Measurements from ENCODE around the gene CLNS1A. TPM values are rescaled to one million over a fixed set of nuclear protein-coding genes. Genes with fewer than 3 reads are reported as not detected.
"Not testable (repeated sequence)": the region's sequence is repeated elsewhere in the genome, so short reads cannot be mapped to it uniquely, and the experiment has no call there.

CLNS1A gene
- polyA plus RNA-seq, 3 donors: 179 to 230 (median 229) TPM

GRCh38 chr11:77644887-77645286 is 7.3 kb upstream of the CLNS1A start:
- DNase-seq (ENCODE audit: extremely low read depth in 1 of 11, low read depth in 9 of 11, low spot score in 4 of 11): no peak

DNA sequence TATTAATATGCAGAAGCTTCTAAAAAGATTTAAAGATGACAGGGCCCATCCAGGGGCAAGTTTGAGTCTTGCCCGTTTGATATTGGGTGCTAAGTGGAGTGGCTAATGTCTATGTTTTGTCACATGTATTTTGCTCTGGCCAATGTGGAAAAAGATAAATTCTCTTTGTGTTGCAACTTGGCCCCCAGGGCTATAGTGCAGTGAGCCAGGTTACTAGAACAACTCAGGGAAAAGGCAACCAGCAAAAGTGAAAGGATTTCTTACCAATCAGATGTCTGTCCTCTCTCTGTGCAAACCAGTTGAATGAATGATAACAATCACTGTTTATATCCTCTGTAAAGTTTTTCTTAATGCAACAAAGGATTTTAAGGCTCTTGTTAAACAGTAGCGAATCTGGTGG is 4.6 kb upstream of the CLNS1A start:
- no peak for DNase-seq (ENCODE audit: extremely low read depth in 1 of 11, low read depth in 9 of 11, low spot score in 4 of 11)

- no peak for DNase-seq (ENCODE audit: extremely low read depth in 1 of 11, low read depth in 9 of 11, low spot score in 4 of 11)
Measured at GRCh38 chr11:77636731-77637344, 756 bp downstream of the CLNS1A start.

- not testable (repeated sequence) for DNase-seq (ENCODE audit: extremely low read depth in 1 of 11, low read depth in 9 of 11, low spot score in 4 of 11)
Measured at GRCh38 chr11:77633926-77634325, 3.7 kb downstream of the CLNS1A start.

- DNase-seq (ENCODE audit: extremely low read depth in 1 of 11, low read depth in 9 of 11, low spot score in 4 of 11): no peak
Measured at GRCh38 chr11:77630157-77630710, 7.4 kb downstream of the CLNS1A start.

GRCh38 chr11:77619576-77620198 is 17.9 kb downstream of the CLNS1A start:
- peak in 8 of 11 donors; percentile 19 to 43 (median 26) for DNase-seq (ENCODE audit: extremely low read depth in 1 of 11, low read depth in 9 of 11, low spot score in 4 of 11)

GRCh38 chr11:77617892-77618291 is 19.7 kb downstream of the CLNS1A start:
- DNase-seq (ENCODE audit: extremely low read depth in 1 of 11, low read depth in 9 of 11, low spot score in 4 of 11): no peak

DNA sequence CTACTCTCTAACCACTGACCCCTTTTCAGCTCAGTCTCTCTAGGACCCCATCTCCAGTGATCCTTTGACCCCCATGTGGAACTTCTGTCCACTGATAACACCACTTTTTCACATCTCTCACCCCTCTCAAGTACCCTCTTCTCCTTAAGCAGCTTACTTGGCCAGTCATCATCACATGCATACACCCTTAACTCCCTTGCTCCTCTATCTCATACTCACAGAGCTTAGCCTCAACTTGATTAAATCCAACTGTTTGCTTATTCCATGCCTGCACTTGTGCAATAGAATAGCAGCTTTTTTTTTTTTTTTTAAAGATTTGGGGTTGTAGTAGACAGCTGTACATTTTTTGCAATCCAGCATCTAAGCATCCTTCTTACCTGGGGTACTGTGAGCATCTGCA is 25.7 kb downstream of the CLNS1A start:
- no peak for DNase-seq (ENCODE audit: extremely low read depth in 1 of 11, low read depth in 9 of 11, low spot score in 4 of 11)

DNA sequence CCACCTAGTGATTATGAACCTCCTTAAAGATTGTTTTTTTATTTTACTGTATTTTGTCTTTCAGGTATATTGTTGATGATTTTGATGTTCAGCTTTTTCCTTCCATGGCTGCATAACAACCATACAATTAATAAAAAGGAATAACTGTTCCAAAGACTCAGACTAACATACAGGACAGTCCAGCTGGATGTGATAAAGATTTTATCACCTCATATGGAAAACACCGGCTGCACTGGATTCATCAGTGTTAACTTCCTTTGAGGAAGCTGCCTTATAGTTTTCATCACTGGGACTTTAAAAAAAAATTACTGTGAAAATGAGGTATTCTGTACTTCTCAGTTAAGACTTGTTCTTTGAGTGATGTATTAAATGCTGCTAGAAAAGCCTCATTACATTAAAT is 28.4 kb downstream of the CLNS1A start:
- DNase-seq (ENCODE audit: extremely low read depth in 1 of 11, low read depth in 9 of 11, low spot score in 4 of 11): no peak

DNA sequence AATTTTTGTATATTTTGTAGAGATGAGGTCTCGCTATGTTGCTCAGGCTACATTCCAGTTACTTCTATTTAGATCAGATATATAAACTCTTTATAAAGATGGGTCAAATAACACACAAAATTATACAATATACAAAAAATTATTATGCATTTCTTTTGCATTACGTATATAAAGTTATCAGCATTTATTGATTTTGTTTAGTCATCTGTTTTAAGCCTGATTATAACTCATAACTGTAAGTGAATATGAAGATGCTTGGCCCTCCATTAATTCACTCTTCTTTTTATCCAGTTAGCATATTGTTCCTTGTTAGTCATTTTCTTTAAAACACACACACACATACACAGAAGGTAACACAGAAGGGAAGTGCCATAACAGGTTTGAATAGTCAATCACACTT is 33.3 kb downstream of the CLNS1A start:
- DNase-seq (ENCODE audit: extremely low read depth in 1 of 11, low read depth in 9 of 11, low spot score in 4 of 11): no peak

DNA sequence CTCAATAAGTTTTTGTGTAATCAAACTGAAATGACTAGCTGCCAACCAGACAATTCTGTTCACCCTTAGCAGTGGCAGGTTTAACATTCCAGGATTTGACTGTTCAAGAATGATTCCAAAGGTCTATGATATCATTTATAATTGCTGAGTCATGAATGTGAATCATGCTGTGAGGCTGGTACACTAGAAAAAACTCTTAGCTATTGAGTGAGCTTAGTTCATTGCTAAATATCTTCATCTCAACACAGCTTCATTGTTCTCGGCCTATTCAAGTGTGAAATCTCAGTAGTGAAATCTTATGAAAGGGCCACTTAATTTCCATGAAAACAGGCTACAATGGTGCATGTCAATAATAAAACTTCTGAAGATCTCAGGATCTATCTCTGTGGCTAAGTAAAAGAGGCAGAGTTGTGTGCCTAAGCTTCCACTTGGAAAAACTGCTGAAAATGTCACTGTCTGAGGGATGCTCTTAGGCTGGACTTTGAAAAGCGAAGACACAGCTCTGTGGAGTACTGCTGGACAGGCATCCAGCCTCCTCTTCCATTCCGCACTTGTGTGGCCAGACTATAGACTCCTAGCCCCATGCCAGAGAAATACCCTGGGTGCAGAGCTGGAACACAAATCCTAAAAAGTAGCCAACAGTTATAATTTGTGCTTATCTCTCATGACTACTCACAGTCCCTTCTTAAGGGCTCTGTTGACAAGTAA is 35.1 kb downstream of the CLNS1A start:
- DNase-seq (ENCODE audit: extremely low read depth in 1 of 11, low read depth in 9 of 11, low spot score in 4 of 11): no peak

- DNase-seq (ENCODE audit: extremely low read depth in 1 of 11, low read depth in 9 of 11, low spot score in 4 of 11): no peak
Measured at GRCh38 chr11:77598195-77598594, 39.4 kb downstream of the CLNS1A start.

- DNase-seq (ENCODE audit: extremely low read depth in 1 of 11, low read depth in 9 of 11, low spot score in 4 of 11): no peak
Measured at GRCh38 chr11:77596626-77597025, 41.0 kb downstream of the CLNS1A start.

DNA sequence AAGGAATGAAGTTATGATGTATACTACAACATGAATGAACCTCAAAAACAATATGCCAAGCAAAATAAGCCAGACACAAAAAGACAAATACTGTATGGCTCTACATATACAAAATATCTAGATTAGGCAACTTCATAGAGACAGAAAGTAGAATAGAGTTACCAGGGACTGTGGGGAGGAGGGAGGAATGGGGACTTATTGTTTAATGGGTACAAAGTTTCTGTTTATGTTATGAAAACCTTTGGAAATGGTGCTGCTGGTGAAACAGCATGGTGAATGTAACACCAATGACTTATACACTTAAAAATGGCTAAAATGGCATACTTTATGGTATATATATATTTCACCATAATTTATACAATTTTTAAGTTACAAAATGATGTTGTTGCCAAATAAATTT is 43.7 kb downstream of the CLNS1A start:
- no peak for DNase-seq (ENCODE audit: extremely low read depth in 1 of 11, low read depth in 9 of 11, low spot score in 4 of 11)

DNA sequence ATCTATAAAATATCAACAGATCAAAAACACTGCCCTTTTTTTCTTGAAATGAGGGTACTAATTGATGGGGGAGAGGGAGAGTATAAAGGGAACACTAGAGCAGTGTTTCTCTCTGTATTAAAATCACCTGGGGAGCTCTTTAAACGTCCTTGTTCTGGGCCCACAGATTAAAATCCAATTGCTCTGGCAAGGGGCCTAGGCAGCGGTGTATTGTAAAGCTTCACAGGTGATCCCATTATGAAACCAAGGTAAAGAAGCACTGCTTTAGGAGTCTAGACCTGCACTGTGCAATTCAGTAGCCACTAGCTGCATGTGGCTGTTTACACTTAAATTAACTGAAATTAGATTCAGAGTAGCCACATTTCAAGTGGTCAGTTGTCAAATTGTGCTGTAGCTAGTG is 44.9 kb downstream of the CLNS1A start:
- DNase-seq (ENCODE audit: extremely low read depth in 1 of 11, low read depth in 9 of 11, low spot score in 4 of 11): no peak

GRCh38 chr11:77590194-77590782 is 47.3 kb downstream of the CLNS1A start:
- DNase-seq (ENCODE audit: extremely low read depth in 1 of 11, low read depth in 9 of 11, low spot score in 4 of 11): peak in 8 of 11 donors; percentile 7 to 33 (median 20)

GRCh38 chr11:77589521-77590193 is 47.9 kb downstream of the CLNS1A start, which contains the start of gene AQP11:
TSS of gene AQP11 (plus strand) at chr11:77589953. CDS start at chr11:77589993, 40 bp downstream.
- peak; percentile 65 to 91 (median 82) for DNase-seq (ENCODE audit: extremely low read depth in 1 of 11, low read depth in 9 of 11, low spot score in 4 of 11)

GRCh38 chr11:77589181-77589520 is 48.4 kb downstream of the CLNS1A start:
- DNase-seq (ENCODE audit: extremely low read depth in 1 of 11, low read depth in 9 of 11, low spot score in 4 of 11): peak in 1 of 11 donors; percentile 3

DNA sequence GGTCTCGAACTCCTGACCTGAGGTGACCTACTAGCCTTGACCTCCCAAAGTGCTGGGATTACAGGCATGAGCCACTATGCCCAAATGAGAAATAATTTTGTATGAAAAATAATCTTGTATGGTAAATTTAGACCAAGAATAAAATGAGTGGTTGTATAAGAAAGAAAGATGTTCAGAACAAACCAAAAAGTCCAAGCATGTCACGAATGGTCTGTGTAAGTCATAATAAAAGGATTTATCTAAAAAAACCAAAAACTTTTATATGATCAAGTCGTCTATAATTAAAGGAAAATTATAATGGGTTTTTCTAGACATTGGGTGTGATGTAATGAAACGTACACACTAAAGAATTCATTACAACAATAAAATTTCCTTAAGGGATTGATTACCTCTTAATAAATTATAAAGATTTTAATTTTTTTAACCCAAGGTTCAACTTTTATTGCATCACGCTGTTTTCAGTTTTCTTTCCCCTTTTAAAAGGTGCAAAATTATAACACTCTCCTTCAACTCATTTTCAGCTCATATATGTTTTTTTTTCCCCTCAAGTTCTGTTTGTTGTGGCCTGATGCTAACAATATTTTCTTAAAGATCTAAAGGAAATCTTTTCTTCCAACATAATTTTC is 56.8 kb downstream of the CLNS1A start:
- DNase-seq (ENCODE audit: extremely low read depth in 1 of 11, low read depth in 9 of 11, low spot score in 4 of 11): peak in 1 of 11 donors; percentile 11
